Endothelial cell (in vitro differentiated cells): Measurements from ENCODE around the gene KCNMA1. TPM values are rescaled to one million over a fixed set of nuclear protein-coding genes. Genes with fewer than 3 reads are reported as not detected.

ENCODE experiments used
- DNase-seq: peaks from one replicate; pipeline ENCODE4 v3.0.0; 2021; ENCODE audit warnings: low spot score
- H3K27ac Mint-ChIP-seq: one replicate; pipeline ENCODE4 v1.8.0; 2021; ENCODE audit warnings: mixed read lengths, inconsistent platforms; ENCODE audit not compliant: unreplicated experiment
- H3K27me3 Mint-ChIP-seq: one replicate; pipeline ENCODE4 v1.8.0; 2021; ENCODE audit warnings: mild to moderate bottlenecking, moderate library complexity, mixed read lengths, inconsistent platforms; ENCODE audit not compliant: unreplicated experiment
- H3K36me3 Mint-ChIP-seq: one replicate; pipeline ENCODE4 v1.8.0; 2021; ENCODE audit warnings: mild to moderate bottlenecking, low read depth, mixed read lengths, inconsistent platforms; ENCODE audit not compliant: unreplicated experiment
- H3K4me1 Mint-ChIP-seq: one replicate; pipeline ENCODE4 v1.8.0; 2021; ENCODE audit warnings: mild to moderate bottlenecking, mixed read lengths, inconsistent platforms; ENCODE audit not compliant: unreplicated experiment
- H3K4me3 Mint-ChIP-seq: one replicate; pipeline ENCODE4 v1.8.0; 2021; ENCODE audit warnings: mild to moderate bottlenecking, mixed read lengths, inconsistent platforms; ENCODE audit not compliant: unreplicated experiment
- H3K9me3 Mint-ChIP-seq: one replicate; pipeline ENCODE4 v1.8.0; 2021; ENCODE audit warnings: mixed read lengths, inconsistent platforms; ENCODE audit not compliant: unreplicated experiment
- CTCF ChIP-seq: fragments of 200-600 bp; sonication (generic); IDR thresholded peaks from one replicate; pipeline ENCODE4 v1.5.0; 2021; ENCODE audit warnings: antibody characterized with exemption; ENCODE audit not compliant: unreplicated experiment
- total RNA-seq: library from RNA; stranded (reverse); fragmentation: NEBNext Ultra II Directional; extraction: Animal tissue kit (Norgen Biotek cat#: 25700); gene quantifications from one replicate; pipeline ENCODE4 v1.2.1, GENCODE V29; 2021; ENCODE audit not compliant: unreplicated experiment

The KCNMA1 gene
- total RNA-seq, 1 donor from 2014 or later = 5.1 TPM

DNA sequence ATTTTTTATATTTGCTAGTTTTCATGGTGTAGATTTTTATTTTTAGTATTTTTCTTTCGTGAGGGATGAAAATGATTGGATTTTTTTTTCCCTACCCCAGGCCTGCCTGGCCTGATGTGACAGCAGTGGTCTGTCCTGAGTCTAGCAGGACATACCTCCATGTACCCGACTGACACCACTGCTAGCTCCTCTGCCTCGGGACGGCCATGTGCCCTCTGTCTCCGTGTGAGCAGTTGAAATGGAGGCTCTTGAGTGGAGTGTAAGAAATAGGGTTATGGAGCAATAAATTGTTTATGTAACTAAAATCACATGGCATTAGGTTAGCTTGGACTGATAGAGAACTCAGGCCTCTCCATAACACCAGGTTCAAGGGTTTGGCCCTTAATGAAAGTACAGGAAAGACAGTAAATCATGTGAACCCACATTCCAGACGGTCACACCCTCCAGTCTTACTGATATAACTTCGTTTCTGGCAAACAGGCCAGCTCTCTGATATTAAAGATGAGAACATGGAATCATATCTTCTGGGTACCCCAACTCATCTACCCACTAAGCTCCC lies 734.1 kb downstream of the KCNMA1 start:
- no peaks in the 10 kb centered on the region for H3K4me1 Mint-ChIP-seq
- no peak overlapping the region for H3K4me3 Mint-ChIP-seq
- no peak for TF ChIP-seq CTCF

DNA sequence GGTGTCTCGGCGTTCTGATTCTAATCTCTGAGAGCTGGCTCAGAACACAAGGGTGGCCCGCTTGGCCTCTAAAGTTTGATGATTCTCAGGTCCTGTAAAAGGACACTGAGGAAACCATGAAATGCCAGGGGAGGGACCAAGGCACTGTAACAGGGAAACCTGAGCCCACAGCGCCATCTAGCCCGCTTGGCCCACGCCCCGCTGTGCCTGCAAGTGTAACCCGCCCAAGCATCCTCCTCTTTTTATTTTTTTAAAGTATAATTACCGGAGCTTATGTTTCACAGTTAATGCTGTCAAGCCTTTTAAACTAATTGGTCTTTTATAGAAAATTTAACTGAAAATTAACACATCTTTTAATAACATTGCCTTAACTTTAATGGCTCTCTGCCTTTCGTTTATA lies 734.7 kb downstream of the KCNMA1 start:
- DNase-seq = peak; percentile 64
- no peak for TF ChIP-seq CTCF
- Mint-ChIP-seq H3K4me1 (no peaks in the 10 kb centered on the region), H3K4me3 (no peak overlapping the region), H3K27ac (no peak overlapping the region), H3K27me3 (peaks cover 3% of the 10 kb centered on the region), H3K36me3 (no peaks in the 10 kb centered on the region), H3K9me3 (no peaks in the 10 kb centered on the region)

More for the DNA sequence above, 734.1 kb downstream of the KCNMA1 start:
- H3K27me3 Mint-ChIP-seq = peaks cover 3% of the 10 kb centered on the region
- no peak for DNase-seq
- no peaks in the 10 kb centered on the region for H3K9me3 Mint-ChIP-seq
- H3K36me3 Mint-ChIP-seq = no peaks in the 10 kb centered on the region
- no peak overlapping the region for H3K27ac Mint-ChIP-seq

GRCh38 chr10:76901701-76902100 lies 735.9 kb downstream of the KCNMA1 start:
- no peaks in the 10 kb centered on the region for H3K4me1 Mint-ChIP-seq
- H3K36me3 Mint-ChIP-seq = no peaks in the 10 kb centered on the region
- no peak for DNase-seq
- TF ChIP-seq CTCF = no peak
- H3K27me3 Mint-ChIP-seq = no peaks in the 10 kb centered on the region
- no peak overlapping the region for H3K4me3 Mint-ChIP-seq
- H3K9me3 Mint-ChIP-seq = no peaks in the 10 kb centered on the region
- no peak overlapping the region for H3K27ac Mint-ChIP-seq

GRCh38 chr10:76899490-76899889 lies 738.1 kb downstream of the KCNMA1 start:
- Mint-ChIP-seq H3K9me3 (peaks cover 5% of the 10 kb centered on the region), H3K4me3 (no peak overlapping the region), H3K36me3 (no peaks in the 10 kb centered on the region), H3K27ac (no peak overlapping the region), H3K27me3 (no peaks in the 10 kb centered on the region), H3K4me1 (no peaks in the 10 kb centered on the region)
- TF ChIP-seq CTCF = no peak
- no peak for DNase-seq

- H3K4me1 Mint-ChIP-seq = no peaks in the 10 kb centered on the region
- no peaks in the 10 kb centered on the region for H3K27me3 Mint-ChIP-seq
- no peak for TF ChIP-seq CTCF
- no peak overlapping the region for H3K27ac Mint-ChIP-seq
- DNase-seq = no peak
- peaks cover 5% of the 10 kb centered on the region for H3K9me3 Mint-ChIP-seq
- no peaks in the 10 kb centered on the region for H3K36me3 Mint-ChIP-seq
- no peak overlapping the region for H3K4me3 Mint-ChIP-seq
Measured at GRCh38 chr10:76892766-76893479, 744.7 kb downstream of the KCNMA1 start.
